GM19240 (cell line): ENCODE measurements around the gene C21orf58.

Experiments
- DNase-seq: peaks from one replicate; pipeline ENCODE4 v3.0.0; 2011; ENCODE audit warnings: low spot score; ENCODE audit not compliant: insufficient read length

The C21orf58 gene

DNA sequence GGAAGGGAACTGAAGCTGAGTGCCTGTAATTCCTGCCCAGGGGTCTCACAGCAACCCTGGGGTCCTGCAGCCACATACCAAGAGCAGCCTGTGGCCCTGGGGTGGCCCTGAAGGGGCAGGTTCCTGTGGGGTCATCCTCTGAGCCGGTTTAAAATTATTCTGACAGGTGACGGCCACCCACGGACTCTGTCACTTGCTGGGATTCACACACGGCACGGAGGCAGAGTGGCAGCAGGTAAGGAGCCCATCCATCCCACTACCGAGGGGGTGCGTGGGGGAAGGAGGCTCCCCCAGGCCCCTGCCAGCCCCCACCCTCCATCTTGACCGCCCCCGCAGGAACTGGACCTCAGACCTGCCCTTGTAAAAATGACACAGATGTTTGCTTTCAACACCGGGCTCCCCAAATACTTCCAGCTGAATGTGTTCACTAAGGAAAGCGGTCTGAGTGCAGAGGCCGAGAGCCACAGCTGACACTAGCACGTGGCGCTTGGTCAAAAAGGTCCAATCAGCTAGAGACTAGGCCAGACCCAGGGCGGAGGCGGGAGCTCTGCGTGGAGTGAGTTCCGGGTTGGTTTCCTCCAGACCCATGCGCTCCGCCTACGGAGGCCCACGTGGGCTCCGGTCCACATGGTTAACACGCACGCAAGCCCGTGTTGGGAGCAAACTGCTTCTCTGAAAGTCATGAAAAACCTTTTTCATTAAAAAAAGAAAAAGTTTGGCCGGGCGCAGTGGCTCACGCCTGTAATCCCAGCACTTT is 27.5 kb downstream of the C21orf58 start:
- no peak for DNase-seq

DNA sequence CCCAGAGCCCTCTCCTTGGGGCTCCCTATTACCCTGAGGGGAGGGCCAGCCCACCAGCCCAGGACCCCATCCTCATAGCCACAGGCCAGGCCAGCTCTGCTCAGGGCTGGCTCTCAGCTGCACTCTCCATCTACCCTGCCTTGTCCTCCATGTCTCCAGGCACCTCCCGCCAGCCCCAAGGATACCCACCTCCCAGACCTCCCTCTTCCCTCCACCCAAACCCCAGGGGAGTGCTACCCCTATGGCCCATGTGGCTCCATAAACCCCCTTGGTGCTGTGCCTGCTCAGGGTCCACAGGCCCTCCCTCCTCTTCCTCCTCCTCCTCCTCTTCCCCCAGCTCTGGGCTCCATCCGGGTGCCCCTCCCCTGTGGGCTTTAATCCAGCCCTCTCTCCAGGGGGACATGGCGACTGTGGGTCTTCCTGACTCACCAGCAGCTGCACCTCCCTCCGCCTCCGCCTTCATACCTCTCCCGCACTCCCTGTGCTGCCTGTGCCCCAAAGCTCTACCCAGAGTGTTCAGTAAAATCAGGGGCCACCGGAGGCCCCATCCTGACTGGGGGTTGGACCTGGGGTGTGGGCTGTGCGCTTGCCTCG is 28.4 kb downstream of the C21orf58 start:
- DNase-seq: no peak

DNA sequence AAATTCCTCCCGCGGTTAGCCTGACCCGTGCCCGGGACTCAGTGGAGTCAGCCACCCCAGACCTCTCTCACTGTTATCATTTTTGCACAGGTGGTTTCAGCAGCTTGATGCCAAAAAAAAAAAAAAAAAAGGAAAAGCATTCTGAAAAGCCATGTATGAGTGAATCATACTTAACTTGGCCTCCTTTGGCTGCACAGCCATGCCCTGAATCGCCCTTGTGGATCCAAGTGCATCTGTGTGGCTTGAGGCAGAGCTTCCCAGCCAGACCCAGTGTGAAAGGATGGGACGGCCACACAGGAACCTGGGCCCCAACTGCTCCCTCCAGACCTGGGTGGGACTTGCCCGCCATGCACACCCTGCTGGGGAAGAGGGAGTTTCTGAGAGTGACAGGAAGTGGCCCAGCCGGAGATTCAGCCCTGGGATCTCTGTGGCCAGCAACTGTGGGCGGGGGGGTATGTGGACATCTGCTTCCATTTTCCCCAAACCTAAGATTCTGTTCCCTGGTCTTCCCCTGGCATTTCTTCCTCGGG is 29.0 kb downstream of the C21orf58 start:
- no peak for DNase-seq

DNA sequence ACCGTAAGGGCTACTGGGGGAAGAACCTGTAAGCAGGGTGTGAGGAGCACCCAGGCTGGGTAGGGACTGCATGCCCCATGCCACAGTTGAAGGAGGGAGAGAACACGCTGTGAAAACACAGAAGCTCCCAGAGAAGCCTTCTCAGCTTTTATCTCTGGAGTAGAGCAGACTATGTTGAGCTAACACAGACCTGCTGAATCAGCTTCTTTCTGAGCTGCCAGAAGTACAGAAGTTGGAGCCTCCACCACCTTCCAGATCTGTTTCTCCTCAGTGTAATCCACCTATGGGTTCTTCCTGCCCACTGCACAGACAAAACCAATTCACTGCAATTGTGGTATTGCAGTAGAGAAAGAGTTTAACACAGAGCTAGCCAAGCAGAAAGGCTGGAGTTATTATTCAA is 32.1 kb downstream of the C21orf58 start:
- DNase-seq: no peak

DNA sequence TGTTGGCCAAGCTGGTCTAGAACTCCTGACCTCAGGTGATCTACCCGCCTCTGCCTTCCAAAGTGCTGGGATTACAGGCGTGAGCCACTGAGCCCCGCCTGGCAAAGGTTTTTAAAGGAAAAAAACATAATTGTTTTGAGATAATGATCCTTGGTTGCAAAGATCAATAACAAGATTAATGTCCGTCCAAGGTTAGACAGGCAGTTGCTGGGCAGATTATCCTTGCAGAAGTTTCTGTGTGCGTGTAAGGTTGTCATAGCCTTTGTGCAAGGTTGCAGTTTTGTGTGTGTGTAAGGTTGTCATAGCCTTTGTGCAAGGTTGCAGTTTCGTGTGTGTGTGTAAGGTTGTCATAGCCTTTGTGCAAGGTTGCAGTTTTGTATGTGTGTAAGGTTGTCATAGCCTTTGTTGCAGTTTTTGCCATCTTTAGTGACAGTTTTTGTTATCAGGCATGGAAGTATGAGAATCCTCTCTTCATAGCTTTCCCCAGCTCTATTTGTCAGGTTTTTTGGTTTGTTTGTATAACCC is 34.0 kb downstream of the C21orf58 start:
- no peak for DNase-seq

DNA sequence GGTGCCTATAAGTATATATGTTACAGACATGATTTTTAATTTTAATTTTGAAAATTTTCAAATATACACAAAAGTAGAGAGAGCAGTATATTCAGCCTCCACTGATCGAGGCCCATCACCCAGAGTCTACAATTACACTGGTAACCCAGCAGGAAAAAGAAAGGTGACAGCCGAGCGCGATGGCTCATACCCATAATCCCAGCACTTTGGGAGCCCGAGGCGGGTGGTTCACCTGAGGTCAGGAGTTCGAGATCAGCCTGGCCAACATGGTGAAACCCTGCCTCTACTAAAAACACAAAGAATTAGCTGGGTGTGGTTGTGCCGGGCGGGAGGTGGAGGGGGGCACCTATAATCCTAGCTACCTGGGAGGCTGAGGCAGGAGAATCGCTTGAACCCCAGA is 36.1 kb downstream of the C21orf58 start:
- no peak for DNase-seq

DNA sequence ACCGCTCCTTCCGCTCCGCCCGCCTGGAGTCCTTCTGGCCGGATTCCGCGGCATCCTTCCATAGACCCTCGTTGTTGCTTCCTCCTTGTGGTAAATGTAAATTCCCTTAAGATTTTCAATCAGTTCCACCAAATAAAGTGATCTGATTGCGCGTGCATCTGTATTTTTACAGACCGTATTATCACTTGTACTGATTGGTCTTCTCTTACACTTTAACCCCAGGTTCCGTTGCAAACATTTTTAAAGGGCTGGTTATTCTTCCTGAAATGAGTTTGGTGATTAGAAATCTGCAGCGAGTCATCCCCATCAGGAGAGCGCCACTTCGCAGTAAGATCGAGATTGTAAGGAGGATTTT is 37.0 kb downstream of the C21orf58 start:
- no peak for DNase-seq

DNA sequence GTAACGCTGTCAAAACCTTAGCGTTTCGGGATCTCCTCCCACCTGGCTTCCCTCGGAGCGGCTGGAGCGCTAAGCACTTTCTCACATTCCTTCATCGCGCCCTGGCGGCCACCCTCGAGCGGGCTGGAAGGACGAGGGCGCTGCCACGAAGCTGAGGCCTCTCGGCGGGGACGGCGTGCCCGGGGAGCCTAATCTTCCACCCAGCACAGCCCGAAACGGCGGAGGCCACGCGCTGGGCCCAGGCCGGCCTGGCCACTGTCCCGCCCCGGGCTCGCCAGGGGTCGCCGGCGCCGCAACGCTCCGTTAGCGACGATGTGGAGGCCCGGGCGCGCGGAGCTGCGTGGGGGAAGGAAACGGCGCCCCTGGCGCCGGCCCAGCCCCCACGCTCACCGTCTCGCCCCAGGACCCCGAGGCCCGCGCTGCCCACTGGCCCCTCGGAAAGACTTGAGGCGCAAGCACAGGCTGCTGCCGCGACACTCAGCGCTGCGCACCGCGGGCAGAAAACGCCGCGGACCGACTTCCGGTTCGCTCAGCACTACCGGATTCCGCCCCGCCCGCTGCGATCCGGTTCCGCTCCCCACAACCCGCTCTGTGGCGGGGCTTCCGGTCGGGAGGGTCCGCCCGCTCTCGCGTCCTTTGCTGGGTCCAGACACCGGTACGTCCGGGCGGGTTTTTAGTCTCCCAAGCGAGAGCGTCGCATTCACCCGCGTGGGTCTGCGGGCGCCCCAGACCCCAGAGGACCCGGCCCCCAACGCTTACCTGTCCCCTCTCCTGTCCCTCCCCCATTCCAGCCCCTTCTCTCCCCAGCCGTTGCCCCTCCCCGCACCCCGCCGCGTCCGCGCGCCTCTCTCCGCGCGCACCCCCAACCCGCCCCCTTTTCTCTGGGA is 37.7 kb downstream of the C21orf58 start, which contains the start of gene YBEY:
Gene YBEY, plus strand, starts transcription at position 582 of the 887 bp plus-strand sequence. CDS start 572 bp downstream, outside the sequence.
- peak; percentile 91 for DNase-seq

DNA sequence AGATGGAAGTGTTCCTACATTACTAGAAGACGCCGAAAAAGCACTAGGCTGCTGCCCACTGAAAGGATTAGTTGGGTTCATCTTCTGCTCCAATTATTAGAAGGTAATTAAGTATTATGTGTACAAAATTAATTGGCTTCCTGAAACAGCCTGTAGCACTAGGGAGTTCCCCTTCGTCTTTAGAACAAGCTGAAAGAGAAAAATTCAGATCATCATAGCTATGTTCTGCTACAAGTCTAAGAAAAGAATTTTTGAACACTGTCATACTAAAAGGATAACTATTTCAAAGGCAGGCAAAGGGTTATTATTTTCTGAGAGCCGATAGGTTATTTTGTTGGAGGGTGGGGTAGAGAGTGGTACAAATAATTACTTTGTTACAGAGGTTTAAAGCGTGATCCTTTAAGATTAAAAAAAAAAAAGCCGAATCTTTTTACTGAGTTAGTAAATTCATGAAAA is 38.4 kb downstream of the C21orf58 start, which contains the start of gene MCM3AP:
Gene MCM3AP, minus strand, starts transcription at position 406 of the 456 bp plus-strand sequence. Its CDS starts 325 bp downstream, at position 81.
- DNase-seq: no peak

DNA sequence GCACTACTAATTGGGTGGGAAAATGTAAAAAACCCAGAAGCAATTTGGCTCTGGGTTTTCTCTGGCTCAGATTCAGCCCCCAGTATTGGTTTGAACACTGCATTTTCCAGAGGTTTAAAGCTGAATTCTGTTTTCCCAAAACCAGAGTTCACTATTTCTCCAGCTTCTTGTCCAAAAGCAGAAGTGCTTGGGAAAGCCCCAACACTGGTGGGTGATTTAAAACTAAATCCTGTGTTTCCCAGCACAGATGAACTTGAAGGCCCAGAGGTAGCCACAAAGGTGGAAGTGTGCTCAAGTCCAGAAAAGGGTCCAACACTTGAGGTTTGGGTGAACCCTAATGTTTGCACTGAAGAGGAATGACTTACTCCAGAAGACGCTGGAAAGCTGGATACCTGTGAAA is 38.9 kb downstream of the C21orf58 start:
- no peak for DNase-seq

DNA sequence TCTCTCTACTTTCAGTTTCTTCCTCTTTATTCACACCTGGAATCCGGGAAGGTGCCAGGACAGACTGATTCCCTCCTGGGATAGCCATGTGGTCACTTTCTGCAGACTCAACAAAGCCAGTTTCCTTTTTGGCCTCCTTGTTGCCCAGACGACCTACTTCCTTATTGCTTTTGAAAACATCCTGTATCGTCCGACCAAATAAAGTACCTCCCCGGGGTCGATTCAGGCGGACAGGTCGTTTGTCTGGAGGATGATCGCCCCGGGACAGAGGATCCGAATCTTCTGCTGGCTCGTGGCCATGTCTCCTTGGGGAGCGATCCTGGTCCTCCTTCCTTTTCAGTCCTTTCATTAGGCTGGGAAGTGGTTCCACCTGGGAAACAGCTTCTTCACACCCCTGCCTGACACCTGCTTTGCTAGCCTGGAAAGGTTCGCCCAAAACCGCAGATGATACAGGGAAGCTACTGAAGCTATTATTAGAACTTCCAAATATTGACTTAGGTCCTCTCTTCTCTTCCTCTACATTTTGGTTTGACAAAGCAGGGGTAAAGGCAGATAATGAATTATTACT is 39.5 kb downstream of the C21orf58 start:
- DNase-seq: no peak

DNA sequence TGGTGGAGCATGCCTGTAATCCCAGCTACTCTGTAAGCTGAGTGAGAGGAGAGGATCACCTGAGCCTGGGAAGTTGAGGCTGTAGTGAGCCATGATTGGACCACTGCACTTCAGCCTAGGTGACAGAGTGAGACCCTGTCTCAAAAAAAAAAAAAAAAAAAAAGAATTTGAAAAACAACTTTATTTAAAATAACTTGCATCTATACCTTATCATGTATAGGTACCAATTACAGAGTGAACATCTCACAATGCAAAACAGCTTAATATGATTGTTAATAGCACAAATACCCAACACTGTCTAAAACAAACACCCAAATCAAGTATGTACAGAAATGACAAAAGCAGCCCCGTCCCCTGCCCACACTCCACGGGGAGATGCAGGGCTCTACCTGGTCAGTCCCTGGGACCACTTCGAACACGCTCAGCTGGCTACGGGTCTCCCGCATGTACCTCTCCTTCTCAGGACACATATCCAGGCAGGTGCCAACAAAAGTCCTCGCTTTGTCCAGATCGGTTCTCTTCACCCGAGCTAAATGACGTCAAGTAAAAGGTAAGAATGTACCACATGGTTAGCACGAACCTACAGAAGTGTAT is 48.8 kb downstream of the C21orf58 start:
- no peak for DNase-seq

DNA sequence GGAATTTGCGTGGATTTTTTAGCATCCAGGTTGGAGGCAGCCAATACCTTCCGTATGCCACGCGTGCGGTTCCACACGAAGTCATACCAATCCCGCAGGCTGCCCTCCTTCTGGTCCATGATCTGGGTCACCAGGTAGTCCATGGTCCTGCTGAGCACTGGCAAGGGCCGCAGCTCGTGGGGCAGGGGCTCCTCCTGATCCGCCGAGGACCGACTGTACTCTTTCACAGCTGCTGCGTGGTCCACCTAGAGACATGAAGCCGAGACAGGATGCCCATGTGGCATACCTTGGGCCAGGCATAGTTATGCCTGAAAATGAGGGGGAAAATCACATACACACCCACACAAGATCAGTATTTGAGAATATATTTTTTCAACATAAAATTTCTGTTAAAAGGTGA is 50.3 kb downstream of the C21orf58 start:
- DNase-seq: no peak

DNA sequence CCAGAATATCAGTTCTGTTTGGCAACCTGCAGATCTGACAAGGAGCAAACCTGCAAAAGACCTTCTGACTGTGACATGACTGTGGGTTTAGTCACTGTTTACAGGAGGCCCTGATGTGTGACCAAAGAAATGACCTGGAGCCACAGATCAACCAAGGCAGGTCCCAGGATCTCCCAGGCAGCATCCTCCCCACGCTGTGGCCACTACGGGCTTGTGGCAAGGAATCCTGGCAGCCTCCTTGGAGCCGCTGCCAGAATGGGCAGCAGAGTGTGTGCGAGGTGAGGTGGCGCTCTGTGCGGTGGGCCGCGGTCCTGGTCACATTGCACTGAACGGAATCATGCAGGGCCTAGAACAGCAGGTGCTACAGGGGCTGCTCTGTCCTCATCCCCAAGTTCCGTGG is 54.2 kb downstream of the C21orf58 start:
- DNase-seq: no peak

DNA sequence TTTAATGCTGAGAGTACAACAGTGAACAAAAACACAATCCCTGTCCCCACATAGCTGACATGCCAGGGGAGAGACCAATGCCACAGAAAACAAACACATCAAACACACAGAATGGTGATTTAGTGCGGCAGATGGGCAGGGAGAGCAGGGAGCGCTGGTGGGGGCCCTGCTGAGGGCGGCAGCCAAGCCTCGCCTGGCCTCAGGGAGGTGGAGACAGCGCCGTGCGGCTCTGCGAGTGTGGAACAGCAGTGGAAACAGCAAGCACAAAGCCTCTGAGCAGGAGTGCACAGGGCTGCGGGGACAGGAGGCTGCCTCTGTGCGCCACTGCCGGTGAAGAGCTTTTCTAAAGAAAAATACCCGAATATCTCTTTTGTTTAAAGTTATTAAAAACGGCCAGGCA is 55.3 kb downstream of the C21orf58 start:
- DNase-seq: no peak

DNA sequence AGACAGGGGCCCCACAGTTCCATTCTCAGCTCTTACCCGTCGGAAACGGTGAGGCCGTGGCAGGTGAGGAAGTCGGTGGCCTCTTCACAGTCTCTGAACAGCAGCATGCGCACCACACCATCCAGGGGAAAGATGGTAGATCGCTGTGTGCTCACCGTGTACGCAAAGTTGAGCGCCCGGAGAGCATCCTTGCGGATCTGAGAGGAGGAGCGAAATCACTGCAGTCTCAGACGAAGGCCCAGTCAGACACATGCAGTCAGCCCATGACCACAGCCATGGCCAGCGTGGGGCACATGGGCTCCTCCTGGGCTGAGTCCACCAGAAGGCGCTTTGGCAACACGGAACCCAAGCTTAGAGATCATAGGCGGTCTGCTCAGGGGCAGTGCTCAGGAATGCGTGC is 56.7 kb downstream of the C21orf58 start:
- DNase-seq: no peak

DNA sequence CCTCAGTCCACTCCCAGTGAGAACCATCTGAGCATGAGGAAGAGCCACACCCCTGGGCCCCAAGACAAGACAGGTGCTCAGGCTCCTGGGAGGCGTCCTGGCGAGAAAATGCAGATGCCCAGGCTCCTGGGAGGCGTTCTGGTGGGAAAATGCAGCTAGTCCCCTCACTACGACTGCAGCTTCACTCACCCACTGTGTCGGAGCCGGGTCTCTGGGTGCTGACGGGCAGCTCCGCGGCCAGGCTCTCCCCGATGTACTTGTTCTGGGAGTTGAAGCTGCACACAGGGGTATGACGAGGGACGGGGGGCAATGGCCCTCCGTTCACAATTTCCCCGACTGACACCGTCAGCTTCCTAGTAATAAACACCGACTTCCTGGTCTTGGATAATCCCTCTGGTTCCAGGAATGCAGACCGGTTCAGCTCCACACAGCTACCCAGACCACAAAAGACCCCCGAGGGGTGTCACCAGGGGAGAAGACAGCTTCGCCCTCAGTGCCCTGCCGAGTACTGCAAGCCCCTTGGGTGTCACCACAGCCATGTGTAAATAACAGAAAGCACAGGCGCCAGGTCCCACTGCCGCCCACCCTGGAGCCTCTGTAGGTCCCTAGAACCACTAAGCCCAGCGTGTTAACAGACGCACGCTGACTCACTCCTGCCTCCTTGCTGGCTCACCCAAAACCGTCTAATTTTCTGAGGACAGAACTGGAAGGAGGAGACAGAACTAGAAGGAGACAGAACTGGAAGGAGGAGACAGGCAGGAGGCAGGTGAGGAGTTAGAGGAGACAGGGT is 57.7 kb downstream of the C21orf58 start:
- no peak for DNase-seq

DNA sequence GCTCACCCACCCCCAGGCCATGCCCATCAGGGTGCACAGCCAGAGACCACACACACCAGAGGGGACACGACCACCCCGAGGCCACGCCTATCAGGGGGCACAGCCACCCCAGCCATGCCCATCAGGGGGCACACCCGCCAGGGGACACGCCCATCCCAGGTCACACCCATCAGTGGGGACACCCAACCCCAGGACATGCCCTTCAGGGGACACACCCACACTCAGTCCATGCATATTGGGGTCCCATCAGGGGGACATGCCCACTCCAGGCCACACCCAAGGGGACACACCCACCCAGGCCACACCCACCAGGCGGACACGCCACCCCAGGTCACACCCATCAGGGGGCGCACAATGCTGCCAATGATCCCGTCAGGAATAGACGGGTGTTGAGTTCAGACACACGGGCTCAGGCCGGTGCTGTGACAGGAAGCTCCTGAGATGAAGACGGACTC is 59.0 kb downstream of the C21orf58 start:
- no peak for DNase-seq

DNA sequence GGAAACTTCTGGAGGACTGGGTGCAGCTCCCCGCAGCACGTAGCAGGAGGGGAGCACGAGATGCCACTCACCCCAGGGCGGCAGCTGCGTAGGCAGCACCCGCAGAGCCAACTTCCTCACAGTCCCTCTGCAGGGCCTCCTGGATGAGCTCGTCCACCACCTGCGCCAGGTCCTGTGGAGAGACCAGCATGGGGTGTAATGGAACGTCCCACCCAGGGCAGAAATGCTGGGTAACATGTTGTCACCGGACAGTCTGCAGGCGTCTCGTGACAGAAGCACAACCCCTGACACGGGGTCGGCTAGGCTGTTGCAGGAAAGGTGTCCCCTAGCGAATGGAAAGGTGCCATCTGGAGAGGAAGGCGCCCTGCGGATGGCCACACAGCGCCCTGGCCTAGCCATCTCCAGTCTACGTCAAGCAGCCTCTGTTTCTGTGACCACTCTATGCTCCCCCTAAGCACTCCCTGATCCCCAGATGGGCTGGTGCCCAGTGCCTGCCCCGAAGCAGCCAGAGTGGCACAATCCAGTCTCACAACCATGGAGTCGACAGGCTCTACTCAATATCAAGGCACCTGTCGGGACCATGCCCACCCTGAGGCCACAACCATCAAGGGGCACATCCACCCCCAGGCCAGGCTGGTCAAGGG is 59.5 kb downstream of the C21orf58 start:
- DNase-seq: no peak
